RWPE1 (cell line): ENCODE results near the gene EIF1AY.
"Not testable (repeated sequence)": the region's sequence is repeated elsewhere in the genome, so short reads cannot be mapped to it uniquely, and the experiment has no call there.

ENCODE experiments used
- CTCF ChIA-PET: fragments of 350-600 bp; sonication (Branson Sonifier 250); formaldehyde crosslinking; extraction: SDS; loops from one replicate; lab custom pipeline; 2021; lab: Yijun Ruan, JAX
- POLR2A ChIA-PET: fragments of 400-600 bp; formaldehyde crosslinking; extraction: SDS; loops from one replicate; lab custom pipeline; 2020; ENCODE audit warnings: antibody characterized with exemption; ENCODE audit not compliant: low non-redundant PET; lab: Yijun Ruan, JAX
- DNase-seq: peaks from one replicate; pipeline ENCODE4 v3.0.0; 2012; ENCODE audit warnings: low spot score
- H3K27ac ChIP-seq: fragments of 450-650 bp; 2 replicates; pipeline ENCODE4 v1.5.1; 2017
- CTCF ChIP-seq: fragments of 450-650 bp; conservative IDR thresholded peaks from 2 replicates; pipeline ENCODE4 v1.5.1; 2017; ENCODE audit warnings: low read depth, mild to moderate bottlenecking

The EIF1AY gene

GRCh38 chrY:20549289-20549688, 26.3 kb upstream of the EIF1AY start:
- CTCF ChIA-PET, result no interaction called here
- no peak for TF ChIP-seq CTCF
- POLR2A ChIA-PET, result no interaction called here
- H3K27ac ChIP-seq, result no peak overlapping the region
- no peak for DNase-seq

GRCh38 chrY:20551840-20552239, 23.7 kb upstream of the EIF1AY start:
- TF ChIP-seq CTCF, result no peak
- H3K27ac ChIP-seq, result no peak overlapping the region
- DNase-seq, result no peak
- POLR2A ChIA-PET, result no interaction called here
- CTCF ChIA-PET, result no interaction called here

GRCh38 chrY:20552764-20553323, 22.7 kb upstream of the EIF1AY start:
- POLR2A ChIA-PET, H3K27ac ChIP-seq, CTCF ChIA-PET, DNase-seq: not testable (repeated sequence)

GRCh38 chrY:20555820-20556219, 19.8 kb upstream of the EIF1AY start:
- no peak for TF ChIP-seq CTCF
- POLR2A ChIA-PET, result no interaction called here
- no peak overlapping the region for H3K27ac ChIP-seq
- no peak for DNase-seq
- CTCF ChIA-PET, result no interaction called here

- TF ChIP-seq CTCF, result no peak
- CTCF ChIA-PET, result no interaction called here
- DNase-seq, result no peak
- H3K27ac ChIP-seq, result no peak overlapping the region
- POLR2A ChIA-PET, result no interaction called here
Observed at GRCh38 chrY:20558677-20559076, 16.9 kb upstream of the EIF1AY start.

- DNase-seq, result no peak
Observed at GRCh38 chrY:20559873-20560512, 15.6 kb upstream of the EIF1AY start.

More at GRCh38 chrY:20559873-20560512, 15.6 kb upstream of the EIF1AY start:
- POLR2A ChIA-PET, result no interaction called here
- TF ChIP-seq CTCF, result no peak
- no peak overlapping the region for H3K27ac ChIP-seq
- CTCF ChIA-PET, result no interaction called here
